Esophagus muscularis mucosa (tissue), 4 donors: ENCODE results near the gene ASF1B. TPM values are rescaled to one million over a fixed set of nuclear protein-coding genes. Genes with fewer than 3 reads are reported as not detected.
A peak's percentile ranks its signal among the peaks of the same experiment; 100 is the strongest.

Experiments
- DNase-seq: peaks from one replicate; pipeline ENCODE4 v3.0.0-alpha.2; 2017; ENCODE audit errors: extremely low spot score
- H3K27ac ChIP-seq, 4 donors: fragments of 200-600 bp; sonication (generic); replicated peaks in 1 of 4; 1 replicate in 3 of 4; 2 replicates in 1 of 4; pipeline ENCODE4 v1.5.1; 2016 to 2019; ENCODE audit warnings: mild to moderate bottlenecking in 1 of 4
- H3K27me3 ChIP-seq, 4 donors: fragments of 200-600 bp; sonication (generic); one replicate each; pipeline versions ENCODE4 v1.5.1 to v1.6.0; 2016 to 2019
- H3K36me3 ChIP-seq, 4 donors: fragments of 200-600 bp; sonication (generic); one replicate each; pipeline ENCODE4 v1.5.1; 2016 to 2019
- H3K4me1 ChIP-seq, 4 donors: fragments of 200-600 bp; sonication (generic); one replicate each; pipeline ENCODE4 v1.5.1; 2016 to 2019
- H3K4me3 ChIP-seq, 4 donors: fragments of 200-600 bp; sonication (generic); 1 replicate in 2 of 4; 2 replicates in 2 of 4; pipeline ENCODE4 v1.5.1; 2016 to 2019; ENCODE audit warnings: mild to moderate bottlenecking in 4 of 4, moderate library complexity in 1 of 4
- H3K9me3 ChIP-seq, 4 donors: fragments of 200-600 bp; sonication (generic); 1 replicate in 3 of 4; 2 replicates in 1 of 4; pipeline ENCODE4 v1.5.1; 2016 to 2019
- CTCF ChIP-seq, 3 experiments: fragments of 200-600 bp in 2 of 3; fragments of 450-650 bp in 1 of 3; sonication (generic) in 2 of 3; IDR thresholded peaks; one replicate each; pipeline ENCODE4 v1.5.1; 2017 to 2019; ENCODE audit warnings: antibody characterized with exemption in 3 of 3, mild to moderate bottlenecking in 2 of 3, moderate library complexity in 1 of 3
- EP300 ChIP-seq: sonication (generic); formaldehyde crosslinking; IDR thresholded peaks from one replicate; pipeline ENCODE4 v1.6.1; 2017; ENCODE audit warnings: antibody characterized with exemption
- POLR2A ChIP-seq: fragments of 450-650 bp; IDR thresholded peaks from one replicate; pipeline ENCODE4 v1.6.1; 2017; ENCODE audit warnings: antibody characterized with exemption, moderate library complexity, mild to moderate bottlenecking, low read depth
- POLR2AphosphoS5 ChIP-seq, 2 donors: sonication (generic); formaldehyde crosslinking; IDR thresholded peaks; one replicate each; pipeline ENCODE4 v1.6.1; 2017; ENCODE audit warnings: antibody characterized with exemption in 2 of 2
- WGBS: methylation state at CpG from one replicate; pipeline ENCODE4 v1.1.5; 2018; 5-methylcytosine and 5-hydroxymethylcytosine counted together
- intact Hi-C: fragments of 100-400 bp; cut with DNase I; formaldehyde crosslinking; loops from one replicate; pipeline ENCODE4 v1.15.1; 2023
- total RNA-seq, 4 donors: library from RNA; depleted of rRNA; stranded (reverse); fragments of >200 nt; gene quantifications; one replicate each; pipeline versions ENCODE4 v1.1.0 to v1.2.1, GENCODE V29; 2016

ASF1B gene
- total RNA-seq, 4 donors from 2014 or later = 0.63 to 1.3 (median 0.65) TPM; not detected in 1

- intact Hi-C loops = no loop called here
- H3K4me1 ChIP-seq = peaks cover 70 to 79% (median 75%) of the 10 kb centered on the region in 4 donors
Observed at GRCh38 chr19:14116525-14116917, 19.9 kb downstream of the ASF1B start.

GRCh38 chr19:14115756-14116155 is 20.6 kb downstream of the ASF1B start:
- no peak for DNase-seq
- Histone ChIP-seq H3K4me3 (peak overlapping the region; percentile 86 to 98 (median 97)), H3K27me3 (no peaks in the 10 kb centered on the region), H3K4me1 (peaks cover 71 to 87% (median 82%) of the 10 kb centered on the region in 4 donors), H3K36me3 (no peaks in the 10 kb centered on the region), H3K27ac (peak overlapping the region; percentile 86 to 100 (median 98)), H3K9me3 (no peaks in the 10 kb centered on the region)
- intact Hi-C loops = no loop called here
- TF ChIP-seq POLR2AphosphoS5 (IDR thresholded peaks at IDR 0.05) = no peak
- TF ChIP-seq POLR2A = no peak
- no peak for TF ChIP-seq CTCF (IDR thresholded peaks at IDR 0.05)
- no peak for TF ChIP-seq EP300
- 74% methylated on average over 5 of the region's 5 CpGs for WGBS

More at GRCh38 chr19:14116525-14116917, 19.9 kb downstream of the ASF1B start:
- Histone ChIP-seq H3K27ac (peak overlapping the region; percentile 86 to 100 (median 98)), H3K9me3 (no peaks in the 10 kb centered on the region), H3K27me3 (no peaks in the 10 kb centered on the region), H3K4me3 (peak overlapping the region; percentile 86 to 98 (median 97)), H3K36me3 (no peaks in the 10 kb centered on the region)
- DNase-seq = no peak
- TF ChIP-seq POLR2AphosphoS5 (IDR thresholded peaks at IDR 0.05) = no peak
- no peak for TF ChIP-seq CTCF (IDR thresholded peaks at IDR 0.05)
- TF ChIP-seq POLR2A = no peak
- 11% methylated on average over 6 of the region's 6 CpGs for WGBS

- peaks cover 74 to 88% (median 86%) of the 10 kb centered on the region in 4 donors for H3K4me1 ChIP-seq
- H3K4me3 ChIP-seq = no peak overlapping the region
- DNase-seq = no peak
- no peaks in the 10 kb centered on the region for H3K36me3 ChIP-seq
- H3K27ac ChIP-seq = peak overlapping the region; percentile 86 to 100 (median 98)
- no peaks in the 10 kb centered on the region for H3K27me3 ChIP-seq
- H3K9me3 ChIP-seq = no peaks in the 10 kb centered on the region
- intact Hi-C loops = no loop called here
- 39% methylated on average over 9 of the region's 9 CpGs for WGBS
- TF ChIP-seq POLR2A (no peak), EP300 (no peak), POLR2AphosphoS5 (IDR thresholded peaks at IDR 0.05) (peak in 1 of 2 donors; percentile 7), CTCF (IDR thresholded peaks at IDR 0.05) (peak; percentile 63 to 77 (median 71))
Observed at GRCh38 chr19:14114854-14115253, 21.5 kb downstream of the ASF1B start.

GRCh38 chr19:14114439-14114838 is 21.9 kb downstream of the ASF1B start:
- peaks cover 0 to under 1% (median 0%) of the 10 kb centered on the region in 4 donors for H3K36me3 ChIP-seq
- no peaks in the 10 kb centered on the region for H3K27me3 ChIP-seq
- H3K27ac ChIP-seq = peak overlapping the region; percentile 86 to 100 (median 98)
- H3K9me3 ChIP-seq = no peaks in the 10 kb centered on the region
- WGBS = 81% methylated on average over 7 of the region's 7 CpGs
- no peak overlapping the region for H3K4me3 ChIP-seq
- TF ChIP-seq POLR2A (no peak), POLR2AphosphoS5 (IDR thresholded peaks at IDR 0.05) (no peak), CTCF (IDR thresholded peaks at IDR 0.05) (no peak), EP300 (no peak)
- intact Hi-C loops = no loop called here
- no peak for DNase-seq
- H3K4me1 ChIP-seq = peaks cover 71 to 86% (median 83%) of the 10 kb centered on the region in 4 donors
